Mesendoderm (in vitro differentiated cells): ENCODE data around the gene NDUFA6.
A peak's percentile ranks its signal among the peaks of the same experiment; 100 is the strongest.
"Not testable (repeated sequence)": the region's sequence is repeated elsewhere in the genome, so short reads cannot be mapped to it uniquely, and the experiment has no call there.

Source experiments
- DNase-seq: peaks from one replicate; pipeline ENCODE4 v3.0.0; 2013
- H2AK5ac ChIP-seq: 2 replicates; pipeline ENCODE4 v1.6.1; 2013; ENCODE audit warnings: low read length, inconsistent platforms
- H2BK120ac ChIP-seq: 2 replicates; pipeline ENCODE4 v1.6.1; 2013; ENCODE audit warnings: low read depth, mild to moderate bottlenecking, low read length, moderate library complexity, mixed read lengths
- H2BK15ac ChIP-seq: replicated peaks from 2 replicates; pipeline ENCODE4 v1.6.1; 2013; ENCODE audit warnings: low read depth, mild to moderate bottlenecking, moderate library complexity
- H2BK5ac ChIP-seq: 2 replicates; pipeline ENCODE4 v1.6.1; 2013; ENCODE audit warnings: low read length, inconsistent platforms
- H3K18ac ChIP-seq: 2 replicates; pipeline ENCODE4 v1.6.1; 2013; ENCODE audit warnings: mild to moderate bottlenecking, low read length, mixed read lengths
- H3K23ac ChIP-seq: one replicate; pipeline ENCODE4 v1.6.1; 2013; ENCODE audit warnings: low read length
- H3K27ac ChIP-seq: 2 replicates; pipeline ENCODE4 v1.5.1; 2013; ENCODE audit warnings: low read depth, mild to moderate bottlenecking, inconsistent platforms, low read length, moderate library complexity
- H3K27me3 ChIP-seq: 2 replicates; pipeline ENCODE4 v1.6.1; 2013; ENCODE audit warnings: low read length, control low read depth, mild to moderate bottlenecking, inconsistent platforms; ENCODE audit not compliant: insufficient read depth, poor library complexity
- H3K36me3 ChIP-seq: 2 replicates; pipeline ENCODE4 v1.6.1; 2013; ENCODE audit warnings: low read length, inconsistent platforms; ENCODE audit not compliant: control insufficient read depth, insufficient read depth
- H3K4ac ChIP-seq: one replicate; pipeline ENCODE4 v1.6.1; 2013; ENCODE audit warnings: low read depth, mild to moderate bottlenecking, low read length, moderate library complexity
- H3K4me1 ChIP-seq: 2 replicates; pipeline ENCODE4 v1.6.1; 2013; ENCODE audit warnings: low read depth, low read length, inconsistent platforms; ENCODE audit not compliant: control insufficient read depth
- H3K4me2 ChIP-seq: 2 replicates; pipeline ENCODE4 v1.6.1; 2013; ENCODE audit warnings: low read length
- H3K4me3 ChIP-seq: 2 replicates; pipeline ENCODE4 v1.5.1; 2013; ENCODE audit warnings: mild to moderate bottlenecking, low read length
- H3K56ac ChIP-seq: one replicate; pipeline ENCODE4 v1.6.1; 2013; ENCODE audit warnings: low read length
- H3K79me1 ChIP-seq: 2 replicates; pipeline ENCODE4 v1.6.1; 2013; ENCODE audit warnings: low read length, inconsistent platforms
- H3K79me2 ChIP-seq: 2 replicates; pipeline ENCODE4 v1.6.1; 2013; ENCODE audit warnings: mild to moderate bottlenecking, low read length; ENCODE audit not compliant: control insufficient read depth, insufficient read depth
- H3K9ac ChIP-seq: 2 replicates; pipeline ENCODE4 v1.6.1; 2013; ENCODE audit warnings: low read length, inconsistent platforms
- H4K5ac ChIP-seq: one replicate; pipeline ENCODE4 v1.6.1; 2013; ENCODE audit warnings: low read length
- H4K8ac ChIP-seq: one replicate; pipeline ENCODE4 v1.6.1; 2013; ENCODE audit warnings: low read depth, mild to moderate bottlenecking, control low read depth, low read length, moderate library complexity
- WGBS: extraction: QIAGEN DNeasy Blood & Tissue Kit; methylation state at CpG from one replicate; pipeline ENCODE4 v1.1.7; 2013; ENCODE audit warnings: low lambda C conversion rate, missing lambda C conversion rate; ENCODE audit not compliant: insufficient coverage; ENCODE audit errors: extremely low coverage; 5-methylcytosine and 5-hydroxymethylcytosine counted together

Gene NDUFA6

DNA sequence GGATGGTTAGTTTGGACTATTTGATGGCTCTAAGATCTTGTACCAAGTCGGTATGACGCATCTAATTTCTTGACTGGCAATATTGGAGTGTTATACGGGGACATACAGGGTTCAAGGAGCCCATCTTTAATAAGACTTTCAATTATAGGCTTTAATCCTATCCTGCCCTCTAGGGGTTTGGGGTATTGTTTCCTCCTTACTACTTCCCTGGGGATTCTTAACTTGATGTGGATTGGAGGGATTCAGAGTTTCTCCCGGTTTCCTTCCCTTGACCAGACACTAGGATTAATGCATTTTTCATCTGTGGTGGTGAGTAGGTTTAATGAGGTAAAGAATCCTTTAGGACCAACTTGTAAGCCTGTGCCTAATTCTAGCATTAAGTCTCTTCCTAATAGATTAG, 21.2 kb upstream of the NDUFA6 start:
- Histone ChIP-seq H3K79me2 (no peaks in the 10 kb centered on the region), H3K18ac (peak overlapping the region; percentile 39), H3K9ac (no peak overlapping the region), H2AK5ac (no peak overlapping the region), H3K36me3 (no peaks in the 10 kb centered on the region), H3K27me3 (no peaks in the 10 kb centered on the region), H3K4me1 (peaks cover 4% of the 10 kb centered on the region), H3K79me1 (no peaks in the 10 kb centered on the region), H4K8ac (no peak overlapping the region), H4K5ac (no peak overlapping the region), H2BK120ac (peak overlapping the region; percentile 61), H3K4ac (no peak overlapping the region), H2BK5ac (peak overlapping the region; percentile 10), H3K4me2 (no peak overlapping the region), H3K23ac (no peak overlapping the region), H3K4me3 (no peak overlapping the region), H3K27ac (peak overlapping the region; percentile 41), H2BK15ac (no peak overlapping the region), H3K56ac (peak overlapping the region; percentile 44)
- DNase-seq: peak; percentile 79
- WGBS: no CpG with 5 or more reads among the region's 4 CpGs

DNA sequence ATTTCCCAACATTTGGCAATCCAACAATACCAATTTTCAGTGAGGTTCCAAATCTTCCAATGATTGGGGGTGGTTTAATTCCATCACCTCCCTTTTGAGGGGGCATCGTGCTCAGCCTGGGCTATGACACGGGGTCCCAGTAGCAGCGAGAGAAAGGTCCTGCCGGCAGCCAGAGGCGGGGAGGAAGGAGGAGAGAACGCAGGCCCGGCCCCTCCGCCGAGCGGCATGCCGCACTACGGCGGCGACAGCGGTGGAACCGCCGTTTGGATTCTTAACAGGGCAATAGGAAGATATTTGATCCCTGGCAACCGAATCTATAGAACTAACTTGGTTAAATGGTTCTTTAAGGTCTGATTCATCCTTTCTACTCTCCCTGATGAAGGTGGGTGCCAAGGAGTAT, 18.3 kb upstream of the NDUFA6 start:
- WGBS: no CpG with 5 or more reads among the region's 18 CpGs
- H3K4me3 ChIP-seq: no peak overlapping the region
- no peak overlapping the region for H3K4ac ChIP-seq
- H4K8ac ChIP-seq: no peak overlapping the region
- no peak overlapping the region for H2AK5ac ChIP-seq
- H3K9ac ChIP-seq: no peak overlapping the region
- no peak overlapping the region for H4K5ac ChIP-seq
- peaks cover 4% of the 10 kb centered on the region for H3K4me1 ChIP-seq
- H3K79me2 ChIP-seq: no peaks in the 10 kb centered on the region
- no peak overlapping the region for H3K4me2 ChIP-seq
- no peak overlapping the region for H2BK5ac ChIP-seq
- H3K18ac ChIP-seq: no peak overlapping the region
- no peak overlapping the region for H3K27ac ChIP-seq
- no peak overlapping the region for H3K23ac ChIP-seq
- H2BK120ac ChIP-seq: no peak overlapping the region
- H2BK15ac ChIP-seq: no peak overlapping the region
- H3K79me1 ChIP-seq: no peaks in the 10 kb centered on the region
- H3K36me3 ChIP-seq: no peaks in the 10 kb centered on the region
- DNase-seq: no peak
- no peak overlapping the region for H3K56ac ChIP-seq
- no peaks in the 10 kb centered on the region for H3K27me3 ChIP-seq

DNA sequence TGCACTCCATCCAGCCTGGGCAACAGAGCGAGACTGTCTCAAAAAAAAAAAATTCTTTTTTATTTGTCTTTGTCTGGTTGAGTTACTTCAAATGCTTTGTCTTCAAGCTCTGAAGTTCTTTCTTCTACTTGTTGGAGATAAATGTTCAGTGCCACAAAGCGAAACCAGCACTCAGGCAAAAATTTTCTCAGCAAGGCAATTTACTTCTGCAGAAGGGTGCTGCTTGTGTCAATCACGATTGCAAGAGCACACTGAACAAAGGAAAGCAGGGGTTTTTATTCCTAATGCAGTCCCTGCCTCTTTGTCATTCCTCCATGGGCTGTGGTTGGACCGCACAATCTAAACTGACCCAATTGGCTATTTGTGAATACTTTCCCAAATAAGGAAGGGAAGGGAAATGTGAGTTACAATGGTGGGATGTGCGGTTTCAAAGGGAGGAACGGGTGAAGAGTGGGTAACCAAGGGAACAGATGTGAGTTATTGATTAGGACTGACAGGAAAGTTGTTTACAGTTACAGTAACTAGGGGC, 13.8 kb upstream of the NDUFA6 start:
- H2BK120ac ChIP-seq, H3K79me1 ChIP-seq, H3K23ac ChIP-seq, H4K8ac ChIP-seq, H2AK5ac ChIP-seq, H2BK15ac ChIP-seq, H3K56ac ChIP-seq, H3K36me3 ChIP-seq, H3K79me2 ChIP-seq, H3K4me1 ChIP-seq, H3K18ac ChIP-seq, H2BK5ac ChIP-seq, H3K4me2 ChIP-seq, H3K4ac ChIP-seq, H3K4me3 ChIP-seq, H4K5ac ChIP-seq, H3K27ac ChIP-seq, H3K27me3 ChIP-seq, DNase-seq, H3K9ac ChIP-seq: not testable (repeated sequence)
- no CpG with 5 or more reads among the region's 6 CpGs for WGBS

DNA sequence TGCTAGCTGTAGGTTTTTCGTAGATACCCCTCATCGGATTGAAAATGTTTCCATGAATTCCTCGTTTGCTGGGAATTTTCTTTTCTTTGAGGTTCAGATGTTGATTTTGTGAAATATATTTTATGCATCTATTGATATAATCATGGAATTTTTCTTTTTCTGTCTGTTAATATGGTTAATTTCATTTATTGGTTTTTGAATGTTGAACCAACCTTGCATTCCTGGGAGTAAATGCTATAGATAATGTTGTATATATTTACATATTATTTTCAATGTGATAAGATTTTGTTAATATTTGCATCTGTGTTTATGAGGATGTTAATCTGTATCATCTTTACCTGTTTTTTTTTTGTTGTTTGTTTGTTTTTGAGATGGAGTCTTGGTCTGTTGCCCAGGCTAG, 10.6 kb upstream of the NDUFA6 start:
- H3K79me2 ChIP-seq: no peaks in the 10 kb centered on the region
- no peak overlapping the region for H3K18ac ChIP-seq
- no peak overlapping the region for H4K5ac ChIP-seq
- no peak overlapping the region for H3K4me2 ChIP-seq
- H3K4me1 ChIP-seq: no peaks in the 10 kb centered on the region
- no CpG with 5 or more reads among the region's 3 CpGs for WGBS
- H3K79me1 ChIP-seq: no peaks in the 10 kb centered on the region
- no peak overlapping the region for H3K23ac ChIP-seq
- H4K8ac ChIP-seq: no peak overlapping the region
- H2BK120ac ChIP-seq: no peak overlapping the region
- H3K36me3 ChIP-seq: no peaks in the 10 kb centered on the region
- no peak overlapping the region for H3K56ac ChIP-seq
- no peak for DNase-seq
- no peaks in the 10 kb centered on the region for H3K27me3 ChIP-seq
- no peak overlapping the region for H3K27ac ChIP-seq
- H3K9ac ChIP-seq: no peak overlapping the region
- no peak overlapping the region for H2BK5ac ChIP-seq
- H2AK5ac ChIP-seq: no peak overlapping the region
- no peak overlapping the region for H2BK15ac ChIP-seq
- no peak overlapping the region for H3K4me3 ChIP-seq
- H3K4ac ChIP-seq: no peak overlapping the region

DNA sequence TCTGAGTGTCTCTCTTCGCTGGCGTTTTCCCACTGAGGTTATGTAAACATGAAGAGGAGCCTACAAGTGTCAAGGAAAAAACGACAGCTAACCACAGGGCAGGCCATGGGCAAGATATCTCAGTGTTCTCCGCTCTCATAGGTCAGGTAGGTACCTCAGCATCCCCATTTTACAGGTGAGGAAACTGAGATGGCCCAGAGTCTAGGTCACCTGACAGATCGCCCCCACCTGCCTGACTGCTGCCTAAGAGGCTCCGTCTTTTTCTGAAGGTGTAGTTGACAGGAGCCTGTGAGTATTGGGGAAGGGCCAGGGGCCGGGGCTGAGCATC, 847 bp upstream of the NDUFA6 start:
- Histone ChIP-seq H2BK120ac (no peak overlapping the region), H4K8ac (no peak overlapping the region), H3K4me2 (peak overlapping the region; percentile 91), H2AK5ac (no peak overlapping the region), H4K5ac (no peak overlapping the region), H3K27me3 (no peaks in the 10 kb centered on the region), H3K79me1 (peaks cover 9% of the 10 kb centered on the region), H2BK5ac (no peak overlapping the region), H2BK15ac (no peak overlapping the region), H3K9ac (peak overlapping the region; percentile 82), H3K56ac (peak overlapping the region; percentile 92), H3K27ac (no peak overlapping the region), H3K36me3 (peaks cover 2% of the 10 kb centered on the region), H3K18ac (peak overlapping the region; percentile 15), H3K23ac (no peak overlapping the region), H3K4me1 (no peaks in the 10 kb centered on the region), H3K4ac (no peak overlapping the region), H3K79me2 (peaks cover 12% of the 10 kb centered on the region), H3K4me3 (peak overlapping the region; percentile 53)
- DNase-seq: no peak
- no CpG with 5 or more reads among the region's 7 CpGs for WGBS

DNA sequence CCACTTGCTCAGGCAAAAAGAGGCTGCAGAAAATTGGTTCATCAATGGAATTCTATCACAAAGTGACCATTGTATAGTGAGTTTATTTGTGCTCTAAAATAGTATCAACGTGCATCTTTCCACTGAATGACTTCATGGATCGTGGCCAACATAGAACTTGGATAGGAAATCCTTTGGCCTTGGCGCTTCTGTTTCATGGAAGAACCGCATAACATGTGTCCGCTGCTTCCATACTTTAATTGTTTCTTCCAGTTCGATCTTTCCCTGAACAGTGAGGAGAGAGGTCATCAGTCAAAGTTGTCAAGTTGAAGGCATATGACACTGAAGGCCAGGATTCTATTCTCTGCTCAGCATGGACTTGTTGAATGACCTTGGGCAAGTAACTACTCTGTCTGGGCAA, 4.5 kb downstream of the NDUFA6 start:
- Histone ChIP-seq H3K56ac (no peak overlapping the region), H2AK5ac (no peak overlapping the region), H3K79me2 (peaks cover 12% of the 10 kb centered on the region), H3K36me3 (peaks cover 9% of the 10 kb centered on the region), H3K27ac (no peak overlapping the region), H2BK5ac (no peak overlapping the region), H3K4me1 (no peaks in the 10 kb centered on the region), H3K79me1 (peaks cover 10% of the 10 kb centered on the region), H4K8ac (no peak overlapping the region), H3K4ac (no peak overlapping the region), H2BK15ac (no peak overlapping the region), H4K5ac (no peak overlapping the region), H3K23ac (no peak overlapping the region), H3K4me3 (no peak overlapping the region), H3K18ac (no peak overlapping the region), H3K9ac (no peak overlapping the region), H3K4me2 (no peak overlapping the region), H2BK120ac (no peak overlapping the region), H3K27me3 (no peaks in the 10 kb centered on the region)
- no peak for DNase-seq
- no CpG with 5 or more reads among the region's 6 CpGs for WGBS
